ENCODE data around the gene TTC9C. TPM values are rescaled to one million over a fixed set of nuclear protein-coding genes. Genes with fewer than 3 reads are reported as not detected.

Gene TTC9C
- total and polyA plus RNA-seq, 2 donors from 2014 or later (not counting 2 experiments from before 2014, with no cell fraction given) = 24.8 to 26.3 TPM

Other genes starting within 250 kb of the TTC9C start
- gene AHNAK, start 181.7 kb upstream of the TTC9C start, total RNA-seq = 393 and 461 TPM in 2 replicates
- 57.2 and 57.9 TPM in 2 replicates for gene AHNAK, start 181.7 kb upstream of the TTC9C start, polyA plus RNA-seq
- 1,508 and 1,552 TPM in 2 replicates for gene EEF1G, start 154.6 kb upstream of the TTC9C start, total RNA-seq
- 1,795 and 1,871 TPM in 2 replicates for gene EEF1G, start 154.6 kb upstream of the TTC9C start, polyA plus RNA-seq
- gene TUT1, start 137.0 kb upstream of the TTC9C start, total RNA-seq = 12.1 and 13.1 TPM in 2 replicates
- gene TUT1, start 137.0 kb upstream of the TTC9C start, polyA plus RNA-seq = 12.7 and 13.6 TPM in 2 replicates
- 172 and 183 TPM in 2 replicates for gene MTA2, start 126.6 kb upstream of the TTC9C start, total RNA-seq
- gene MTA2, start 126.6 kb upstream of the TTC9C start, polyA plus RNA-seq = 93.6 and 107 TPM in 2 replicates
- 21.5 and 21.6 TPM in 2 replicates for gene EML3, start 115.7 kb upstream of the TTC9C start, total RNA-seq
- 19.7 and 22.9 TPM in 2 replicates for gene EML3, start 115.7 kb upstream of the TTC9C start, polyA plus RNA-seq
- gene ROM1, start 115.2 kb upstream of the TTC9C start, total RNA-seq = 1.0 and 1.2 TPM in 2 replicates
- 1.5 and 1.8 TPM in 2 replicates for gene ROM1, start 115.2 kb upstream of the TTC9C start, polyA plus RNA-seq
- 27.4 and 35.3 TPM in 2 replicates for gene B3GAT3, start 106.5 kb upstream of the TTC9C start, total RNA-seq
- gene B3GAT3, start 106.5 kb upstream of the TTC9C start, polyA plus RNA-seq = 39.9 and 50.0 TPM in 2 replicates
- 156 and 178 TPM in 2 replicates for gene GANAB, start 81.9 kb upstream of the TTC9C start, total RNA-seq
- 124 and 148 TPM in 2 replicates for gene GANAB, start 81.9 kb upstream of the TTC9C start, polyA plus RNA-seq
- 17.4 and 17.5 TPM in 2 replicates for gene INTS5, start 75.2 kb upstream of the TTC9C start, total RNA-seq
- gene INTS5, start 75.2 kb upstream of the TTC9C start, polyA plus RNA-seq = 13.7 and 14.5 TPM in 2 replicates
- 89.3 and 111 TPM in 2 replicates for gene C11orf98, start 63.3 kb upstream of the TTC9C start, total RNA-seq
- 160 and 179 TPM in 2 replicates for gene C11orf98, start 63.3 kb upstream of the TTC9C start, polyA plus RNA-seq
- gene CSKMT, start 63.2 kb upstream of the TTC9C start, total RNA-seq = 36.6 and 49.2 TPM in 2 replicates
- gene CSKMT, start 63.2 kb upstream of the TTC9C start, polyA plus RNA-seq = 11.8 and 13.6 TPM in 2 replicates
- gene UQCC3, start 56.8 kb upstream of the TTC9C start, total RNA-seq = 17.2 and 18.2 TPM in 2 replicates
- gene UQCC3, start 56.8 kb upstream of the TTC9C start, polyA plus RNA-seq = 23.0 and 24.4 TPM in 2 replicates
- gene LBHD1, start 56.2 kb upstream of the TTC9C start, total RNA-seq = 4.9 and 6.5 TPM in 2 replicates
- gene LBHD1, start 56.2 kb upstream of the TTC9C start, polyA plus RNA-seq = 5.0 and 6.9 TPM in 2 replicates
- 75.7 and 89.8 TPM in 2 replicates for gene UBXN1, start 49.4 kb upstream of the TTC9C start, total RNA-seq
- gene UBXN1, start 49.4 kb upstream of the TTC9C start, polyA plus RNA-seq = 146 and 150 TPM in 2 replicates
- gene LRRN4CL, start 39.0 kb upstream of the TTC9C start, total RNA-seq = 0.39 and 0.41 TPM in 2 replicates
- gene LRRN4CL, start 39.0 kb upstream of the TTC9C start, polyA plus RNA-seq = 0.32 TPM in 2 replicates
- 37.2 and 39.5 TPM in 2 replicates for gene BSCL2, start 21.1 kb upstream of the TTC9C start, total RNA-seq
- gene BSCL2, start 21.1 kb upstream of the TTC9C start, polyA plus RNA-seq = 37.5 and 44.4 TPM in 2 replicates
- gene GNG3, start 20.8 kb upstream of the TTC9C start, total RNA-seq = not detected in 2 replicates
- 0.06 and 0.09 TPM in 2 replicates for gene GNG3, start 20.8 kb upstream of the TTC9C start, polyA plus RNA-seq
- 31.6 and 40.9 TPM in 2 replicates for gene HNRNPUL2, start 1.0 kb upstream of the TTC9C start, total RNA-seq
- gene HNRNPUL2, start 1.0 kb upstream of the TTC9C start, polyA plus RNA-seq = 36.4 and 45.1 TPM in 2 replicates
- 5.2 and 6.1 TPM in 2 replicates for gene ZBTB3, start 25.7 kb downstream of the TTC9C start, total RNA-seq
- 2.5 and 2.9 TPM in 2 replicates for gene ZBTB3, start 25.7 kb downstream of the TTC9C start, polyA plus RNA-seq
- gene POLR2G, start 33.1 kb downstream of the TTC9C start, total RNA-seq = 101 and 109 TPM in 2 replicates
- gene POLR2G, start 33.1 kb downstream of the TTC9C start, polyA plus RNA-seq = 150 and 162 TPM in 2 replicates
- gene TAF6L, start 42.9 kb downstream of the TTC9C start, total RNA-seq = 17.2 TPM in 2 replicates
- 14.8 and 16.6 TPM in 2 replicates for gene TAF6L, start 42.9 kb downstream of the TTC9C start, polyA plus RNA-seq
- 55.0 and 56.3 TPM in 2 replicates for gene TMEM179B, start 58.9 kb downstream of the TTC9C start, total RNA-seq
- 68.4 and 74.5 TPM in 2 replicates for gene TMEM179B, start 58.9 kb downstream of the TTC9C start, polyA plus RNA-seq
- 14.2 and 14.7 TPM in 2 replicates for gene TMEM223, start 63.5 kb downstream of the TTC9C start, total RNA-seq
- 21.6 and 21.9 TPM in 2 replicates for gene TMEM223, start 63.5 kb downstream of the TTC9C start, polyA plus RNA-seq
- gene NXF1, start 77.0 kb downstream of the TTC9C start, total RNA-seq = 38.3 and 42.5 TPM in 2 replicates
- 54.7 and 55.7 TPM in 2 replicates for gene NXF1, start 77.0 kb downstream of the TTC9C start, polyA plus RNA-seq
- gene STX5, start 103.6 kb downstream of the TTC9C start, total RNA-seq = 30.4 and 34.1 TPM in 2 replicates
- gene STX5, start 103.6 kb downstream of the TTC9C start, polyA plus RNA-seq = 41.2 and 45.5 TPM in 2 replicates
- not detected in 2 replicates for gene TEX54, start 104.4 kb downstream of the TTC9C start, total RNA-seq
- not detected in 2 replicates for gene TEX54, start 104.4 kb downstream of the TTC9C start, polyA plus RNA-seq
- 83.7 and 89.3 TPM in 2 replicates for gene WDR74, start 111.1 kb downstream of the TTC9C start, total RNA-seq
- 88.7 and 94.8 TPM in 2 replicates for gene WDR74, start 111.1 kb downstream of the TTC9C start, polyA plus RNA-seq
- gene SLC3A2, start 152.4 kb downstream of the TTC9C start, total RNA-seq = 424 and 537 TPM in 2 replicates
- 511 and 680 TPM in 2 replicates for gene SLC3A2, start 152.4 kb downstream of the TTC9C start, polyA plus RNA-seq
- not detected in 2 replicates for gene CHRM1, start 192.9 kb downstream of the TTC9C start, total RNA-seq
- gene CHRM1, start 192.9 kb downstream of the TTC9C start, polyA plus RNA-seq = not detected in 2 replicates